Measurements from ENCODE around the gene LSP1.

Gene LSP1

GRCh38 chr11:1841511-1842148 is 11.3 kb upstream of the LSP1 start:
- in situ Hi-C loops (cut with HindIII; ENCODE audit: low pct_unique_long_range_greater_than_20kb, low sequenced_read_pairs) = no loop called here
- DNase-seq (ENCODE audit: low read depth in 1 of 2, low spot score in 1 of 2) = no peak
- TF ChIP-seq JUND (IDR thresholded peaks at IDR 0.05; ENCODE audit: low read depth) = no peak

GRCh38 chr11:1842149-1843097 is 10.5 kb upstream of the LSP1 start:
- TF ChIP-seq JUND (IDR thresholded peaks at IDR 0.05; ENCODE audit: low read depth) = no peak
- DNase-seq (ENCODE audit: low read depth in 1 of 2, low spot score in 1 of 2) = no peak
- in situ Hi-C loops (cut with HindIII; ENCODE audit: low pct_unique_long_range_greater_than_20kb, low sequenced_read_pairs) = no loop called here

GRCh38 chr11:1843098-1843473 is 9.8 kb upstream of the LSP1 start:
- in situ Hi-C loops (cut with HindIII; ENCODE audit: low pct_unique_long_range_greater_than_20kb, low sequenced_read_pairs) = no loop called here
- no peak for DNase-seq (ENCODE audit: low read depth in 1 of 2, low spot score in 1 of 2)
- no peak for TF ChIP-seq JUND (IDR thresholded peaks at IDR 0.05; ENCODE audit: low read depth)

GRCh38 chr11:1843796-1844195 is 9.1 kb upstream of the LSP1 start:
- in situ Hi-C loops (cut with HindIII; ENCODE audit: low pct_unique_long_range_greater_than_20kb, low sequenced_read_pairs) = no loop called here
- DNase-seq (ENCODE audit: low read depth in 1 of 2, low spot score in 1 of 2) = no peak

GRCh38 chr11:1844221-1845094 is 8.4 kb upstream of the LSP1 start:
- no peak for TF ChIP-seq JUND (IDR thresholded peaks at IDR 0.05; ENCODE audit: low read depth)
- in situ Hi-C loops (cut with HindIII; ENCODE audit: low pct_unique_long_range_greater_than_20kb, low sequenced_read_pairs) = no loop called here
- no peak for DNase-seq (ENCODE audit: low read depth in 1 of 2, low spot score in 1 of 2)

More at GRCh38 chr11:1843796-1844195, 9.1 kb upstream of the LSP1 start:
- TF ChIP-seq JUND (IDR thresholded peaks at IDR 0.05; ENCODE audit: low read depth) = no peak

- no peak for DNase-seq (ENCODE audit: low read depth in 1 of 2, low spot score in 1 of 2)
- in situ Hi-C loops (cut with HindIII; ENCODE audit: low pct_unique_long_range_greater_than_20kb, low sequenced_read_pairs) = no loop called here
- no peak for TF ChIP-seq JUND (IDR thresholded peaks at IDR 0.05; ENCODE audit: low read depth)
These were observed 7.8 kb upstream of the LSP1 start for GRCh38 chr11:1845095-1845429.

- in situ Hi-C loops (cut with HindIII; ENCODE audit: low pct_unique_long_range_greater_than_20kb, low sequenced_read_pairs) = no loop called here
These were observed 7.1 kb upstream of the LSP1 start for GRCh38 chr11:1845561-1846452.

GRCh38 chr11:1846453-1846932 is 6.4 kb upstream of the LSP1 start:
- no peak for TF ChIP-seq JUND (IDR thresholded peaks at IDR 0.05; ENCODE audit: low read depth)
- in situ Hi-C loops (cut with HindIII; ENCODE audit: low pct_unique_long_range_greater_than_20kb, low sequenced_read_pairs) = no loop called here
- DNase-seq (ENCODE audit: low read depth in 1 of 2, low spot score in 1 of 2) = no peak

More at GRCh38 chr11:1845561-1846452, 7.1 kb upstream of the LSP1 start:
- DNase-seq (ENCODE audit: low read depth in 1 of 2, low spot score in 1 of 2) = no peak
- no peak for TF ChIP-seq JUND (IDR thresholded peaks at IDR 0.05; ENCODE audit: low read depth)

GRCh38 chr11:1847006-1847735 is 5.7 kb upstream of the LSP1 start:
- no peak for DNase-seq (ENCODE audit: low read depth in 1 of 2, low spot score in 1 of 2)
- in situ Hi-C loops (cut with HindIII; ENCODE audit: low pct_unique_long_range_greater_than_20kb, low sequenced_read_pairs) = no loop called here
- TF ChIP-seq JUND (IDR thresholded peaks at IDR 0.05; ENCODE audit: low read depth) = no peak

GRCh38 chr11:1847926-1848639 is 4.8 kb upstream of the LSP1 start:
- in situ Hi-C loops (cut with HindIII; ENCODE audit: low pct_unique_long_range_greater_than_20kb, low sequenced_read_pairs) = no loop called here
- no peak for TF ChIP-seq JUND (IDR thresholded peaks at IDR 0.05; ENCODE audit: low read depth)
- DNase-seq (ENCODE audit: low read depth in 1 of 2, low spot score in 1 of 2) = no peak

Data from T47D (cell line).